Psoas muscle (tissue), 8 donors: Measurements from ENCODE around the gene RTN1. TPM values are rescaled to one million over a fixed set of nuclear protein-coding genes. Genes with fewer than 3 reads are reported as not detected.

ENCODE experiments used
- ATAC-seq, 4 donors: fragments of 200-7000 bp; cut with Tn5 transposase; one replicate each; pipeline ENCODE4 v1.9.1; 2020; ENCODE audit warnings: moderate library complexity in 3 of 4, mild to moderate bottlenecking in 2 of 4
- DNase-seq, 2 donors: peaks; one replicate each; pipeline ENCODE4 v3.0.0-alpha.2; 2020
- H3K27ac ChIP-seq: fragments of 200-600 bp; one replicate; pipeline ENCODE4 v1.8.0; 2022
- H3K27me3 ChIP-seq, 3 donors: fragments of 200-600 bp in 1 of 3; one replicate each; pipeline versions ENCODE4 v1.6.1 to v1.8.0; 2013 to 2022; ENCODE audit warnings: low read length in 2 of 3, mild to moderate bottlenecking in 2 of 3, moderate library complexity in 1 of 3; ENCODE audit not compliant: insufficient read depth in 3 of 3
- H3K36me3 ChIP-seq, 2 donors: fragments of 200-600 bp in 1 of 2; one replicate each; pipeline versions ENCODE4 v1.6.1 to v1.8.0; 2013 to 2022; ENCODE audit warnings: low read depth in 1 of 2, mild to moderate bottlenecking in 1 of 2, moderate library complexity in 1 of 2; ENCODE audit not compliant: insufficient read depth in 1 of 2
- H3K4me1 ChIP-seq: fragments of 200-600 bp; one replicate; pipeline ENCODE4 v1.8.0; 2022
- H3K4me3 ChIP-seq: fragments of 200-600 bp; one replicate; pipeline ENCODE4 v1.8.0; 2022; ENCODE audit warnings: mild to moderate bottlenecking
- H3K9me3 ChIP-seq: fragments of 200-600 bp; one replicate; pipeline ENCODE4 v1.8.0; 2022
- CTCF ChIP-seq: fragments of 200-600 bp; IDR thresholded peaks from one replicate; pipeline ENCODE4 v1.8.0; 2022; ENCODE audit warnings: antibody characterized with exemption
- WGBS, 3 donors: extraction: QIAGEN DNeasy Blood & Tissue Kit; methylation state at CpG; one replicate each; pipeline versions ENCODE4 v1.1.6 to v1.1.7; 2013; 5-methylcytosine and 5-hydroxymethylcytosine counted together
- intact Hi-C, 2 donors: fragments of 100-400 bp; cut with DNase I; formaldehyde crosslinking; loops; one replicate each; pipeline versions ENCODE4 v1.11.0 to v1.14.2; 2022
- polyA plus RNA-seq, 3 donors: library from polyadenylated mRNA; stranded (reverse); fragments of 200-250 nt; gene quantifications; one replicate each; pipeline ENCODE4 v1.2.3, GENCODE V29; 2013
- total RNA-seq, 4 donors: library from RNA; stranded (reverse); fragmentation: NEBNext Ultra II Directional in 2 of 4; extraction: Animal tissue kit (Norgen Biotek cat#: 25700) in 2 of 4; gene quantifications; one replicate each; pipeline versions ENCODE4 v1.2.1 to v1.2.4, GENCODE V29; 2021 to 2023
- donor health status: healthy with polysubstance abuse.
- donor health status: DM: no; HTN: no; CAD: no; lungs with moderate emphysema.
- donor health status: Bipolar disorder and iron deficiency.
- donor health status: healthy.
- donor health status: DM: yes; HTN: yes; CAD: no.
- donor health status: DM: no; HTN: no; CAD: no.
- donor health status: DM: no; HTN: no; CAD: no.
- donor health status: DM: yes; HTN: yes; CAD: no.

The RTN1 gene
- total and polyA plus RNA-seq, 7 donors, result 0.17 to 1.7 (median 0.74) TPM

GRCh38 chr14:59772233-59772632 lies 98.3 kb downstream of the RTN1 start:
- no peak overlapping the region for H3K4me3 ChIP-seq
- no peaks in the 10 kb centered on the region for H3K27me3 ChIP-seq
- TF ChIP-seq CTCF, result no peak
- no peak for ATAC-seq
- no peaks in the 10 kb centered on the region for H3K36me3 ChIP-seq
- no peak overlapping the region for H3K27ac ChIP-seq
- no peaks in the 10 kb centered on the region for H3K9me3 ChIP-seq
- no peak for DNase-seq
- no peaks in the 10 kb centered on the region for H3K4me1 ChIP-seq
- 19 to 28% (median 27%) methylated on average over 2 of the region's 2 CpGs for WGBS, 3 donors
- intact Hi-C loops, result no loop called here

GRCh38 chr14:59771577-59771976 lies 99.0 kb downstream of the RTN1 start:
- no peaks in the 10 kb centered on the region for H3K4me1 ChIP-seq
- intact Hi-C loops, result no loop called here
- no peaks in the 10 kb centered on the region for H3K27me3 ChIP-seq
- H3K9me3 ChIP-seq, result no peaks in the 10 kb centered on the region
- H3K4me3 ChIP-seq, result no peak overlapping the region
- H3K27ac ChIP-seq, result no peak overlapping the region
- no peak for ATAC-seq
- no peaks in the 10 kb centered on the region for H3K36me3 ChIP-seq
- TF ChIP-seq CTCF, result no peak
- WGBS, 3 donors, result 35 to 39% (median 36%) methylated on average over 2 of the region's 2 CpGs
- DNase-seq, result no peak

GRCh38 chr14:59769586-59769985 lies 101.0 kb downstream of the RTN1 start:
- no peak for TF ChIP-seq CTCF
- no peaks in the 10 kb centered on the region for H3K36me3 ChIP-seq
- no peak overlapping the region for H3K27ac ChIP-seq
- intact Hi-C loops, result no loop called here
- WGBS, 3 donors, result 79 to 82% (median 79%) methylated on average over 2 of the region's 2 CpGs
- H3K27me3 ChIP-seq, result no peaks in the 10 kb centered on the region
- no peaks in the 10 kb centered on the region for H3K9me3 ChIP-seq
- DNase-seq, result no peak
- no peak for ATAC-seq
- H3K4me3 ChIP-seq, result no peak overlapping the region
- H3K4me1 ChIP-seq, result no peaks in the 10 kb centered on the region

DNA sequence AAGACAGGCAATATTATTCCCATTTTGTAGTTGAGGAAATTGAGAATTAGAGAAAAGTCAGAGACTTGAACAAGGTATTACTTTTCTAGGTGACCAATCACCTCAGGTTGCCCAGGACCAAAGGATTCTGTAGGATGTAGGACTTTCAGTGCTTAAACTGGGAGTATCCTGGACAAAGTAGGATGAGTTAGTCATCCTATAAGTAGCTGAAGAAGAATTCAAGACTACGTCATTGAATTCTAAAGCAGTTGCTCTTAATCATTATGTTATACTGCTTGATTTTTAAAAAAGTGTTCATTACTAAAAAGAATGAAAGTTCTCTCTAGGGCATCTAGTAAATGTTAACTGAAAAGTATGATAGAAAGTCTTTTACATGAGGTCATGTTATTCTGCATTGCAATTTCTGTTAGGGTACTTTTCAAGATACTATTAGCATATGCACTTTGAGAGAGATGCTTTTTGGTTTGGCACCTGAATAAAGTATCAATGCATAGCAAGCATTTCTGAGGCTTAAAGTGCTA lies 101.7 kb downstream of the RTN1 start:
- DNase-seq (no peak), ATAC-seq (no peak)
- 85 to 96% (median 92%) methylated on average over 1 of the region's 1 CpG for WGBS, 3 donors
- no peak overlapping the region for H3K4me3 ChIP-seq
- H3K27me3 ChIP-seq, result no peaks in the 10 kb centered on the region
- no peaks in the 10 kb centered on the region for H3K36me3 ChIP-seq
- H3K27ac ChIP-seq, result no peak overlapping the region
- H3K4me1 ChIP-seq, result no peaks in the 10 kb centered on the region
- TF ChIP-seq CTCF, result no peak
- intact Hi-C loops, result no loop called here
- no peaks in the 10 kb centered on the region for H3K9me3 ChIP-seq

GRCh38 chr14:59761851-59762250 lies 108.7 kb downstream of the RTN1 start:
- 78 to 87% (median 86%) methylated on average over 6 of the region's 6 CpGs for WGBS, 3 donors
- Histone ChIP-seq H3K36me3 (no peaks in the 10 kb centered on the region), H3K4me1 (no peaks in the 10 kb centered on the region), H3K9me3 (no peaks in the 10 kb centered on the region), H3K27ac (no peak overlapping the region), H3K27me3 (no peaks in the 10 kb centered on the region), H3K4me3 (no peak overlapping the region)
- DNase-seq (no peak), ATAC-seq (no peak)
- intact Hi-C loops, result no loop called here
- TF ChIP-seq CTCF, result no peak
